K562 (cell line): ENCODE data around the gene KIF1A.

Source experiments
- PTBP1 ChIP-seq: fragments of 200-400 bp; formaldehyde crosslinking; IDR thresholded peaks from 2 replicates; pipeline ENCODE4 v1.6.1; 2017; ENCODE audit warnings: low read depth, low read length
- STAT5B ChIP-seq: fragments of 250-450 bp; sonication (Bioruptor Pico); IDR thresholded peaks from 2 replicates; pipeline ENCODE4 v1.8.0; 2021; ENCODE audit warnings: mild to moderate bottlenecking, inconsistent platforms
- ZNF780A ChIP-seq: fragments of 250-450 bp; sonication (Bioruptor Pico); IDR thresholded peaks from 2 replicates; pipeline ENCODE4 v1.5.0; 2021; ENCODE audit warnings: mild to moderate bottlenecking
- TF ChIP-seq, protein P1 (sequence below): sonication (generic); formaldehyde crosslinking; IDR thresholded peaks from 2 replicates; pipeline ENCODE4 v1.8.0; 2022; ENCODE audit warnings: mild to moderate bottlenecking, missing genetic modification reagents
- TF ChIP-seq, protein P2 (sequence below): sonication (generic); formaldehyde crosslinking; IDR thresholded peaks from 2 replicates; pipeline ENCODE4 v1.9.0; 2022; ENCODE audit warnings: mild to moderate bottlenecking, missing genetic modification reagents

DNA sequence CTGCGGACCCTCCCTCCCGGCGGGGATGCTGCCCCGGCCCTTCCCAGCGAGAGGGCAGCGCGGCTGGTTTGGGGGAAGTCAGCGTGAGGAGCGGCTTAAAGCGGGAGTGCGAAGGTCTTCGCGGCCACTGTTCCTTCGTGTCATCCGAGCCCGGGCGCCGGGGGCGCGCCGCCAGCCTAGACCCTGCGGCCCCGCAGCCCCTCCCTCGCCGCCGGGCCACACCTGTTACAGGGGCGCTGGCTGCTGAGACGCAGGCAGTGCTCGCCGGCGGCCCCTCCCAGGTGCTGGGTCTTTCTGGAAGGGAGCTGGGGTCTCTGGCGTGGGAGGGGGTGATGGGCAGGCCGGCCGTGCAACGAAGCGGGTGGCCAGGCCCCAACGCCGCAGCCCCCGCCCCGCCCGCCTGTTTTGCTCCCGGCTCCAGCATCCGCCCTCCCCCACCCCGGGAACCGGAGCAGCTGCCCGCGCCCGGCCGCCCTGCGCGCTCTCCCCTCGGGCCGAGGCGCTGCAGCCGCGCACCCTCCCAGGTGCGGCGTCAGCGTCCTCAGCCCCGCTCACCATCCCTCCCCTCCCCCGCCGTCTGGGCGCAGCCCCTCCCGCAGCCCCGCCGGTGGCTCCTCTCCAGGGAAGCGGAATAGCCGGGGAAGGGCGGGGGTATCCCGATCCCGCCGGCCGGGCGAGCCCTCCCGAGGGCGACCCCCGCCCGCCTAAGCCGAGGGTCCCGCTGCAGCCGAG is 727 bp downstream of the KIF1A start:
- no peak for TF ChIP-seq STAT5B (CRISPR knock-in tag)
- TF ChIP-seq, protein P1, sequence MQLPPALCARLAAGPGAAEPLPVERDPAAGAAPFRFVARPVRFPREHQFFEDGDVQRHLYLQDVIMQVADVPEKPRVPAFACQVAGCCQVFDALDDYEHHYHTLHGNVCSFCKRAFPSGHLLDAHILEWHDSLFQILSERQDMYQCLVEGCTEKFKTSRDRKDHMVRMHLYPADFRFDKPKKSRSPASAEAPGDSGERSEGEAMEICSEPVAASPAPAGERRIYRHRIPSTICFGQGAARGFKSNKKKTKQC = no peak
- TF ChIP-seq, protein P2, sequence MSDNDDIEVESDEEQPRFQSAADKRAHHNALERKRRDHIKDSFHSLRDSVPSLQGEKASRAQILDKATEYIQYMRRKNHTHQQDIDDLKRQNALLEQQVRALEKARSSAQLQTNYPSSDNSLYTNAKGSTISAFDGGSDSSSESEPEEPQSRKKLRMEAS (CRISPR knock-in tag) = no peak
- no peak for TF ChIP-seq ZNF780A (CRISPR knock-in tag)
- TF ChIP-seq PTBP1 = no peak
